Amygdala (tissue), 56 donors: ENCODE data around the gene TBXT.
"Not testable (repeated sequence)": the region's sequence is repeated elsewhere in the genome, so short reads cannot be mapped to it uniquely, and the experiment has no call there.

Experiments
- DNase-seq, 56 donors: peaks; one replicate each; lab custom pipeline; 2025; lab: John Stamatoyannopoulos, UW

Gene TBXT

DNA sequence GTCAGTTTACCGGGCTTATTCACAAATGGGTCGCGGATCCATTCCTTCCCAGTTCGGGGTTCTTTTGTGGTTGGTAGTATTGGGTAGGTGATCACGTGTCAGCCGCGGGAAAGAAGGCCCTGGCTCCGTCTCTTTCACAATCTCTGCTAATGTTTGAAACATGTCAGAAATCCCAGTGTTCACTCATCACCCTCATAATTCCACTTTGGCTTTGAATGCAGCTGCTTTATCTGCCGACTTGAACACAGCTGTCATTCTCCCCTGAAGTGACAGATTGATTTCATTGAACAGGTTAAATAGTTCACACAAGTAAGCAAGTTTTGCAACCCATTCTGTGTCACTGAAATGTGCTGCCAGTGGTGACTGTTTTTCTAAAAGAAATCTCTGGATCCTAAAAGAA is 44.5 kb downstream of the TBXT start:
- not testable (repeated sequence) for DNase-seq

DNA sequence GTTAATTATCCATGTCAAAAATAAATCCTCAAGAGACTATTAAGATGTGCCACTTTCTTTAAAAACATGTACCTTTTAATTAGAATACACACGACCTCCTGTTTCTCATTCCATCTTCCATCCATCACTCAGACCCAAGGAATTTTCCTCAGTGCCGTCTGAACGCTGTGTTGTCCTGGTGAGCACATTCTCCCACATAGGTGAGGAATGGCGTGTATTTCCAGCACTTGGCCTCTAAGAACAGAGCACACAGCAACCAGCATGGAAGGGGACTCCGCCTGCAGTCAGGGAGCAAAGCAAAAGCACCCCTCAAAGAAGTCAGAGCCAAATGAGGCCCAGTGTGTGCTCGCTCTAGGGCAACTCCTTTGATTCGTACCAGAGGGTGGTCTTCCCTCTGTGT is 45.9 kb downstream of the TBXT start:
- DNase-seq: no peak

DNA sequence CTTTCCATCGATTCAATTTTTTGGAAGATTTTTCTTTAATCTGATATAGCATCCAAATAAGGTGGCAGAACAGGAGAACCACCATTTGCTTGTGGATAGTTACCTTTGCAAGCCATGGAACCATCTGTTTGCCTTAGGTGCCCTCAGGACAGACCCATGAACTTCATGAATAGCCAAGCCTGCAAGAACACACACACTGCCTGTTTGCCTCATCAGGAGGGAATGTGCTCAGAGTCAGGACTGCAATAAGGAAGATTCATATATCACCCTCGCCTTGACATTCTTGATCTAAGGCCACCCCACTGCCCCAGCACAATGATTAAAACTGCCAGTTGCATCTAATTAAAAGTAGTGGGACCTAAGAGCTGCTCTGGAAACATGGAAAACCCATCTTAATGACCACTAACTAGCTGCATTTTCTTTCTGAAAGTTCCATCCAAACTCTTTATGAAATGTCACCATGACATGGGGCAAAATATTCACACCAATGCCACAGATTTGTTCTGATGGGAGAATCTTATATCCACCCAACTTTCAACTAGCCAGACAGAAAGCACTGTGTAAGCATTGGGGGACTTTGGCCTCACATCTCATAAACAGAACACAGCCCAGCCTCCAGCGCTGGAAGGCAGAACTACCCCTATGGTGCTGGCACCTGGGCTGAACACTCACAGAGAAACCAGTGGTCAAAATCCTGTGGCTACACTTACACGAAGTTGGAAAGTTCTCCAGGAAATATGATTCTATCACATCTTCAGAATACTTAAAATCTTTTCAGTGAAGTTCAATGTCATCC is 48.3 kb downstream of the TBXT start:
- DNase-seq: no peak

DNA sequence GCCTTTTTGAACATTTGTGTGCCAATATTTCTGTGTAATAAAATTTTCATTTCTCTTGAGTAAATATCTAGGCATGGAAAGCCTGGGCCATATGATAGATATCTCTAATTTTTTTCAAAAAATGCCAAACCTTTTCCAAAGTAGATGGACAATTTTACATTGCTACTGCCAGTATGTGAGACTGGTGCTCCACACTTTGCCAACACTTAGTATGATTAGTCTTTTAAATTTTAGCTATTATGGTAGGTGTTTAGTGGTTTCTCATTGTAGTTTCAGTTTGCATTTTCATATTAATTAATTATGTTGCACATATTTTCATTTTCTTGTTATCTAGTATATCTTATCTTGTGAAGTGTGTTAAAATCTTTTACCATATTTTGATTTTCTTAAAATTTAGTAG is 52.0 kb downstream of the TBXT start:
- DNase-seq: no peak

DNA sequence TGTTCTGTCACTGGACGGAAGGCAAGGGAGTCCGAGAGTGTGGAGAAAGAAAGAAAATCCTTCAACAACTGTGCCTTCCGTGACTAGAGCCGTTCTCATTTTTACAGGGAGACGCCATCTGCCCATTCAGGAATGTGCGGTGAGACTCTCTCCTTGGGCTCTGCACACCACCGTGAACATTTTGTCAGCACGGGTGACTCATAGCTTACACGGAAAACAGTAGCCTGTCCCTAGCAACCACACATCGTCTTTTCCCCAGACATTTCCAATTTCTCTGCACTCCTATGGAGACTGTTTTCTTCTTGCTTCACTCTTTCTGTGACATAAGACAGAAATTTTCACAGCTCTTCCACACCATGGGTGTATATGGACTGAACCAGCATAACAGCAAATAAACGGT is 55.1 kb downstream of the TBXT start:
- DNase-seq: peak in 9 of 56 donors; percentile 5 to 23 (median 9)

DNA sequence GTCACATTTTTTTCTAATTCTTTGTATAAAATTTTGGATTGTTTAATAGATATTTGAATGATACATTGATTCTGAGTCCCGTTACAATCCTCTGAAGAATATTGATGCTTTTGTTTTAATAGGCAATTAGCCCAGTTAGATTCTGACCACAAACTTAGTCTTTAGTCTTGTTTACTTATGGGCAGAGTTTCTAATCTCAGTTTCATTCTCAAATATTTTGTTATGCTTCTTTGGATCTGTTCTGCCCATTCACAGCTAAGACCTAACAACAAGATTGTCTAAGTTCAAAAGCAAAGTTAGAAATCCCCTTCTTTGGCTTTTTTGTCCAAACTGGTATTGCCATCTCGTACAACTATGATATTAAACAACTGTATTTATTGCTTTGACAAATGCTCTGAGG is 58.0 kb downstream of the TBXT start:
- DNase-seq: no peak
